Spinal cord (tissue), 10 donors: Measurements from ENCODE around the gene BCAM. TPM values are rescaled to one million over a fixed set of nuclear protein-coding genes. Genes with fewer than 3 reads are reported as not detected.

Experiments
- DNase-seq, 6 donors: peaks; one replicate each; pipeline versions ENCODE4 v3.0.0 to v3.0.0-alpha.2; 2013 to 2015; ENCODE audit warnings: low spot score in 6 of 6, low read depth in 4 of 6
- H3K27ac ChIP-seq: one replicate; pipeline ENCODE4 v1.5.1; 2013; ENCODE audit warnings: low read depth, low read length, control low read depth
- H3K27me3 ChIP-seq: one replicate; pipeline ENCODE4 v1.6.1; 2013; ENCODE audit warnings: low read length; ENCODE audit not compliant: control insufficient read depth, insufficient read depth
- H3K36me3 ChIP-seq: one replicate; pipeline ENCODE4 v1.6.1; 2013; ENCODE audit warnings: low read length; ENCODE audit not compliant: control insufficient read depth, insufficient read depth
- H3K4me1 ChIP-seq: one replicate; pipeline ENCODE4 v1.6.1; 2013; ENCODE audit warnings: low read length; ENCODE audit not compliant: control insufficient read depth, insufficient read depth
- H3K4me3 ChIP-seq: one replicate; pipeline ENCODE4 v1.5.1; 2013; ENCODE audit warnings: low read depth, low read length, control low read depth
- H3K9me3 ChIP-seq: one replicate; pipeline ENCODE4 v1.6.1; 2013; ENCODE audit warnings: low read length; ENCODE audit not compliant: control insufficient read depth, insufficient read depth
- WGBS: methylation state at CpG from one replicate; pipeline ENCODE4 v1.1.5; 2013; ENCODE audit warnings: missing lambda C conversion rate; ENCODE audit not compliant: insufficient coverage; 5-methylcytosine and 5-hydroxymethylcytosine counted together
- polyA plus RNA-seq, 2 donors: library from polyadenylated mRNA; unstranded; fragments of 120-200 nt; gene quantifications; one replicate each; pipeline ENCODE4 v1.2.1, GENCODE V29; 2013; ENCODE audit not compliant: insufficient read length in 2 of 2
- total RNA-seq, 2 donors: library from RNA; depleted of rRNA in 1 of 2; stranded (reverse); fragments of 120-200 nt in 1 of 2; fragments of >200 nt in 1 of 2; gene quantifications; one replicate each; pipeline versions ENCODE4 v1.2.3 to v1.2.4, GENCODE V29; 2013 to 2014
- donor health status: healthy.

BCAM gene
- total and polyA plus RNA-seq, 4 donors, result 24.1 to 43.8 (median 32.2) TPM

DNA sequence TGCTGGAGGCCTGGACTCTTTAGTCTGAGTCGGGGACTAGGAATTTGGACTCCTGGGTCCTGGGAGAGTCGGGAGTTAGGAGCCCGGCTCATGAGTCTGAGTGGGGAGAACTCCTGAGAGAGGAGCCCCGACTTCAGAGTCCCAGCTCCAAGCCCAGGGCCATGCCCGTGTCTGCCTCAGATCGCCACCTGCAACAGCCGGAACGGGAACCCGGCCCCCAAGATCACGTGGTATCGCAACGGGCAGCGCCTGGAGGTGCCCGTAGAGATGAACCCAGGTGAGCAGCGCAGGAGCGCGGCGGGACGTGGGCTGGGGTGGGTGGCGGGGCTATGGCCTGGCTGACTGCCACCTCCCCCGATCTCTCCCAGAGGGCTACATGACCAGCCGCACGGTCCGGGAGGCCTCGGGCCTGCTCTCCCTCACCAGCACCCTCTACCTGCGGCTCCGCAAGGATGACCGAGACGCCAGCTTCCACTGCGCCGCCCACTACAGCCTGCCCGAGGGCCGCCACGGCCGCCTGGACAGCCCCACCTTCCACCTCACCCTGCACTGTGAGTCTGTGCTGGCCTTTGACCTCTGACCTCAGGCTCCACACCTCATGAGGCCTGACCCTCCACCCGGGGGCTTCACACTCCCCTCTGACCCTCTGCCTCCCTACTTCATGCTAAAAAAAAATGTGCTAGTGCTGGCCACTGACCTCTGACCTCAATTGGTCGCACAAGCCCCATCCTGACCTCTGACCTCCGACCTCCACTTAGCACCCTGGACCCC, 4.4 kb downstream of the BCAM start:
- no peak overlapping the region for H3K27ac ChIP-seq
- peaks cover 20% of the 10 kb centered on the region for H3K4me1 ChIP-seq
- DNase-seq, result no peak
- peaks cover 7% of the 10 kb centered on the region for H3K27me3 ChIP-seq
- H3K36me3 ChIP-seq, result peaks cover 18% of the 10 kb centered on the region
- H3K4me3 ChIP-seq, result no peak overlapping the region
- H3K9me3 ChIP-seq, result no peaks in the 10 kb centered on the region
- WGBS, result 81% methylated on average over 34 of the region's 38 CpGs

DNA sequence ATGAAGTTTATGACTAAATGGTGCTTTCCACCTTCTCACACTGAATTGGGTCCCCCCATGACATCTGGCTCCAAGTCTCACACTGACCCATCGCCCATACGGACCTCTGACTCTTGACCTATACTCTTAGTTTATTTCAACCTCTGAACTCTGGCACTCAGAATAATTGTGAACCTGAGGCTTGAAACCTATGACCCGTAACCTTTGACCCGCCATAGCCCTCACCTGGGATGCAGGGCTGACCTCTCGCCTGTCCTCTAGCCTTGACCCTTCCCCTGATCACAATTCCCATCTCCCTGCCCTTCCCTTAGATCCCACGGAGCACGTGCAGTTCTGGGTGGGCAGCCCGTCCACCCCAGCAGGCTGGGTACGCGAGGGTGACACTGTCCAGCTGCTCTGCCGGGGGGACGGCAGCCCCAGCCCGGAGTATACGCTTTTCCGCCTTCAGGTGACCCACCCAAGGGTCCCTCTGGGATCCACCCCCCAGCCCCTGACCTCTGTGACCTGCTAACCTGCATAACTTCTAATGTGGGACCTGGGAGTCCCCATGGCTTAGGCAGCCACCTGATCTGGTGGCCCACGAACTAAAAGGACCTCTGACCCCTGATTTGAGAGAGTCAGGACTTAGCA, 5.1 kb downstream of the BCAM start:
- Histone ChIP-seq H3K4me3 (no peak overlapping the region), H3K36me3 (peaks cover 19% of the 10 kb centered on the region)

DNA sequence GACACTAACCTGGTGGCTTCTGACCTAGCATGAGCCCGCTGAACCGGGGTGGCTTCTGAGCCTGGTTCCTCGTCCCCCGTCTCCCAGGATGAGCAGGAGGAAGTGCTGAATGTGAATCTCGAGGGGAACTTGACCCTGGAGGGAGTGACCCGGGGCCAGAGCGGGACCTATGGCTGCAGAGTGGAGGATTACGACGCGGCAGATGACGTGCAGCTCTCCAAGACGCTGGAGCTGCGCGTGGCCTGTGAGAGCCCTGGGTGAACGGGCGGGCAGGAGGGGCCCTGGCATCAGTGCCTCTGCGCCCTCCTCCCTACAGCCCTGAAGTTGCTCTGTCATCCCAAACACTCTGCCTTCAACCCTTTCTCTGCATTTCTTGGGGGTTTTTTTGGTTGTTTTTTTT, 5.6 kb downstream of the BCAM start:
- Histone ChIP-seq H3K4me3 (no peak overlapping the region), H3K27me3 (peaks cover 2% of the 10 kb centered on the region), H3K27ac (no peak overlapping the region), H3K4me1 (peaks cover 9% of the 10 kb centered on the region), H3K36me3 (peaks cover 25% of the 10 kb centered on the region), H3K9me3 (no peaks in the 10 kb centered on the region)
- WGBS, result 93% methylated on average over 12 of the region's 17 CpGs
- DNase-seq, result no peak

More for the DNA sequence above, 5.1 kb downstream of the BCAM start:
- Histone ChIP-seq H3K9me3 (no peaks in the 10 kb centered on the region), H3K4me1 (peaks cover 15% of the 10 kb centered on the region), H3K27me3 (peaks cover 7% of the 10 kb centered on the region), H3K27ac (no peak overlapping the region)
- peak in 1 of 6 donors; percentile 2 for DNase-seq
- WGBS, result 83% methylated on average over 16 of the region's 16 CpGs

DNA sequence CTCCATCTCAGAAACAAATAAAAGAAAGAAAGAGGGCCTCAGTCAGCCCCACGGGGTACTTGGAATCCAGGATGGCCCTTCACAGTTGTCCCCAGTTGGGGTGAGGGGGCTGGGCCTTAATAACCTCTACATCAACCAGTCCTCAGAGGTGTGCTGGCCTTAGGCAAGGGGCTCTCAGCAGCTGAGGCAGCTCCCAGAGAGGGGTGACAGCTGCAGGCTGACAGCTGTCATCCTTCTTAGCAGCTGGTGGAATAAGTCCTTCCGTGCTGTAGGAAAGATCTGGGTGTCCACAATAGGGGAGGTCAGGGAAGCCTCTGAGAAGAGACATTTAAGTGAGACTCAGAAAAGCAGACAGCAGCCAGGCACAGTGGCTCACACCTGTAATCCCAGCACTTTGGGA, 7.4 kb downstream of the BCAM start:
- Histone ChIP-seq H3K9me3 (no peaks in the 10 kb centered on the region), H3K36me3 (peaks cover 26% of the 10 kb centered on the region), H3K27ac (no peak overlapping the region), H3K4me3 (no peak overlapping the region), H3K27me3 (no peaks in the 10 kb centered on the region), H3K4me1 (peaks cover 4% of the 10 kb centered on the region)
- DNase-seq, result no peak
- 45% methylated on average over 1 of the region's 2 CpGs for WGBS

DNA sequence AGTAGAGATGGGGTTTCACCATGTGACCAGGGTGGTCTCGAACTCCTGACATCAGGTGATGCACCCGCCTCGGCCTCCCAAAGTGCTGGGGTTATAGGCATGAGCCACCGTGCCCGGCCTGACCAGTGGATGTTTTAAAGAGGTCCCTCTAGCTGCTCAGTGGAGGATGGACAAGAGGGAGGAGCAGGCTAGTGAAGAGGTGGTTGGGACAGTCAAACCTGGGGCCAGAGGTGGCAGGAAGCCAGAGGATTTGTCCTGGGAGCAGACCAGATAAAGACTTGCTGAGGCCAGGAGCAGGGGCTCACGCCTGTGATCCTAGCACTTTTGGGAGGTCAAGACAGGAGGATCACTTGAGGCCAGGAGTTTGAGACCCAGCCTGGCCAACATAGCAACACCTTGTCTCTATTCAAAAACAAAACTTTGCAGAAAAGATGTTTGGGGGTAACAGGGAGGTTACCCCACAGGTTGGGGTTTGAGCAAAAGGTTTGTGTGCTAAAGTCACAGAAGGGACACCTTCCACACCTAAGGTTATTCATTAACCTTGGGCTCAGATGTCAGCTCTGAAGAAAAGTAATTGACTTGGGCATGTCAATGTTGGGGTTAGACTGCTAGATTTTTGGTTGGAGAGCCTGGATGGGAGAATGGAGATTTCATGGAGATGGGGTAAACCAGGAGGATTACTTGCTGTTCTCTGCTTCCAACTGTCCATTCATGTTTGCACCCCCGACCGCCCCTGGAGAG, 9.0 kb downstream of the BCAM start:
- H3K4me3 ChIP-seq, result no peak overlapping the region
- H3K36me3 ChIP-seq, result peaks cover 19% of the 10 kb centered on the region
- H3K4me1 ChIP-seq, result peaks cover 8% of the 10 kb centered on the region
- H3K27ac ChIP-seq, result no peak overlapping the region
- H3K27me3 ChIP-seq, result no peaks in the 10 kb centered on the region
- H3K9me3 ChIP-seq, result no peaks in the 10 kb centered on the region
- WGBS, result 85% methylated on average over 8 of the region's 8 CpGs
- DNase-seq, result no peak

DNA sequence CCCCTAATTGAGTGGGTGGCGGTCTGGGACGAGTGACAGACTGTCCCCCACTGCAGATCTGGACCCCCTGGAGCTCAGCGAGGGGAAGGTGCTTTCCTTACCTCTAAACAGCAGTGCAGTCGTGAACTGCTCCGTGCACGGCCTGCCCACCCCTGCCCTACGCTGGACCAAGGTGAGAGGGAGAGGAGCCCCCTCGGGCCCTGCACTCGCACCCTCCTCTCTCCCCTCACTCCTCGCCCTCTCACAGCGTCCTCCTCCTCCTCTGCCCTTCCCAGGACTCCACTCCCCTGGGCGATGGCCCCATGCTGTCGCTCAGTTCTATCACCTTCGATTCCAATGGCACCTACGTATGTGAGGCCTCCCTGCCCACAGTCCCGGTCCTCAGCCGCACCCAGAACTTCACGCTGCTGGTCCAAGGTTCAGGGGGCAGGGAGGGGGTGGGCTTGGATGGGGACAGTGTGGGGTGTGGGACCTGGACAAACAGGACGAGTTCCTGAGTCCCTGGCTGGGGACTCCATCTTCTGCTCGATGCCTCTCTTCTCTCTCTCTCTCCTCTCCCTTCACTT, 9.6 kb downstream of the BCAM start:
- DNase-seq, result no peak
- H3K9me3 ChIP-seq, result no peaks in the 10 kb centered on the region
- no peak overlapping the region for H3K27ac ChIP-seq
- H3K36me3 ChIP-seq, result peaks cover 14% of the 10 kb centered on the region
- H3K27me3 ChIP-seq, result no peaks in the 10 kb centered on the region
- H3K4me3 ChIP-seq, result no peak overlapping the region
- 77% methylated on average over 12 of the region's 20 CpGs for WGBS
- peaks cover 12% of the 10 kb centered on the region for H3K4me1 ChIP-seq

DNA sequence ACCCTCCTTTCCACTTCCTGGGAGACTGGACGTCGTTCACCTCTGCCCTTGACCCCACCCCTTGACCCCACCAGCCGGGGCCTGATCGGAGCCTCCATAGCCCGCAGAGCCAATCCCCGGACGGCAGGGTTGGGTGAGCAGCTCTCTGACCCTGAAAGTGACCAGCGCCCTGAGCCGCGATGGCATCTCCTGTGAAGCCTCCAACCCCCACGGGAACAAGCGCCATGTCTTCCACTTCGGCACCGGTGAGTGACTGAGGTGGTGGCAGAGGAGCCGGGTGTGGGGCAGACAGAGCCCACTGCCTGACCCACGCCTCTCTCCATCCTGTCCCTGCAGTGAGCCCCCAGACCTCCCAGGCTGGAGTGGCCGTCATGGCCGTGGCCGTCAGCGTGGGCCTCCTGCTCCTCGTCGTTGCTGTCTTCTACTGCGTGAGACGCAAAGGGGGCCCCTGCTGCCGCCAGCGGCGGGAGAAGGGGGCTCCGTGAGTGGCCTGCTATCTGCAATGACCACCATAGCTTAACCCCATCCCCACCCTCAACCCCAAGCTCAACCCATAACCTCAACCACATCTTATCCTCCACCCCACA, 10.4 kb downstream of the BCAM start:
- Histone ChIP-seq H3K27ac (no peak overlapping the region), H3K4me1 (peaks cover 12% of the 10 kb centered on the region), H3K9me3 (no peaks in the 10 kb centered on the region), H3K4me3 (no peak overlapping the region), H3K27me3 (no peaks in the 10 kb centered on the region), H3K36me3 (peaks cover 9% of the 10 kb centered on the region)
- 86% methylated on average over 25 of the region's 28 CpGs for WGBS
- no peak for DNase-seq

DNA sequence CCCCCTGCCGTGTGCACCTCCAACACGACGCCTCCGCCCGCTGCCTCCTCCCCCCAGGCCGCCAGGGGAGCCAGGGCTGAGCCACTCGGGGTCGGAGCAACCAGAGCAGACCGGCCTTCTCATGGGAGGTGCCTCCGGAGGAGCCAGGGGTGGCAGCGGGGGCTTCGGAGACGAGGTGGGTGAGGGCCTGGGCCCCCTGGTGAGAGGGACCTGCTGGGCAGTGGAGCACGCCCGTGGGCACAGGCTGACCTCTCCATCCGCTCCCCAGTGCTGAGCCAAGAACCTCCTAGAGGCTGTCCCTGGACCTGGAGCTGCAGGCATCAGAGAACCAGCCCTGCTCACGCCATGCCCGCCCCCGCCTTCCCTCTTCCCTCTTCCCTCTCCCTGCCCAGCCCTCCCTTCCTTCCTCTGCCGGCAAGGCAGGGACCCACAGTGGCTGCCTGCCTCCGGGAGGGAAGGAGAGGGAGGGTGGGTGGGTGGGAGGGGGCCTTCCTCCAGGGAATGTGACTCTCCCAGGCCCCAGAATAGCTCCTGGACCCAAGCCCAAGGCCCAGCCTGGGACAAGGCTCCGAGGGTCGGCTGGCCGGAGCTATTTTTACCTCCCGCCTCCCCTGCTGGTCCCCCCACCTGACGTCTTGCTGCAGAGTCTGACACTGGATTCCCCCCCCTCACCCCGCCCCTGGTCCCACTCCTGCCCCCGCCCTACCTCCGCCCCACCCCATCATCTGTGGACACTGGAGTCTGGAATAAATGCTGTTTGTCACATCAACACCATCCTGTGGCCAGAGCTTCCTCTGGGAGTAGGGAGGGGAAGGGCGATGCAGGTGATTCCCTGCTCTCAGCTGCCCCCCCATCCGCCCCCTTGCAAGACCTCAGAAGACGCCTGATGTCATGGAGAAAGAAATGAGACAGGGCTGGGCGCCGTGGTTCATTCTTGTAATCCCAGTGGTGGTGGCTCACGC, 12.0 kb downstream of the BCAM start:
- no peak for DNase-seq
- no peak overlapping the region for H3K27ac ChIP-seq
- H3K36me3 ChIP-seq, result peaks cover 8% of the 10 kb centered on the region
- H3K27me3 ChIP-seq, result no peaks in the 10 kb centered on the region
- H3K4me3 ChIP-seq, result no peak overlapping the region
- no peaks in the 10 kb centered on the region for H3K9me3 ChIP-seq
- WGBS, result 69% methylated on average over 19 of the region's 35 CpGs
- peaks cover 12% of the 10 kb centered on the region for H3K4me1 ChIP-seq
